Left hindlimb (tissue), 1 donor: Measurements from ENCODE around the gene EIF4ENIF1.
A peak's percentile ranks its signal among the peaks of the same experiment; 100 is the strongest.
"Not testable (repeated sequence)": the region's sequence is repeated elsewhere in the genome, so short reads cannot be mapped to it uniquely, and the experiment has no call there.

Source experiments
- DNase-seq: peaks from one replicate; pipeline ENCODE4 v3.0.0-alpha.2; 2018

EIF4ENIF1 gene, protein sequence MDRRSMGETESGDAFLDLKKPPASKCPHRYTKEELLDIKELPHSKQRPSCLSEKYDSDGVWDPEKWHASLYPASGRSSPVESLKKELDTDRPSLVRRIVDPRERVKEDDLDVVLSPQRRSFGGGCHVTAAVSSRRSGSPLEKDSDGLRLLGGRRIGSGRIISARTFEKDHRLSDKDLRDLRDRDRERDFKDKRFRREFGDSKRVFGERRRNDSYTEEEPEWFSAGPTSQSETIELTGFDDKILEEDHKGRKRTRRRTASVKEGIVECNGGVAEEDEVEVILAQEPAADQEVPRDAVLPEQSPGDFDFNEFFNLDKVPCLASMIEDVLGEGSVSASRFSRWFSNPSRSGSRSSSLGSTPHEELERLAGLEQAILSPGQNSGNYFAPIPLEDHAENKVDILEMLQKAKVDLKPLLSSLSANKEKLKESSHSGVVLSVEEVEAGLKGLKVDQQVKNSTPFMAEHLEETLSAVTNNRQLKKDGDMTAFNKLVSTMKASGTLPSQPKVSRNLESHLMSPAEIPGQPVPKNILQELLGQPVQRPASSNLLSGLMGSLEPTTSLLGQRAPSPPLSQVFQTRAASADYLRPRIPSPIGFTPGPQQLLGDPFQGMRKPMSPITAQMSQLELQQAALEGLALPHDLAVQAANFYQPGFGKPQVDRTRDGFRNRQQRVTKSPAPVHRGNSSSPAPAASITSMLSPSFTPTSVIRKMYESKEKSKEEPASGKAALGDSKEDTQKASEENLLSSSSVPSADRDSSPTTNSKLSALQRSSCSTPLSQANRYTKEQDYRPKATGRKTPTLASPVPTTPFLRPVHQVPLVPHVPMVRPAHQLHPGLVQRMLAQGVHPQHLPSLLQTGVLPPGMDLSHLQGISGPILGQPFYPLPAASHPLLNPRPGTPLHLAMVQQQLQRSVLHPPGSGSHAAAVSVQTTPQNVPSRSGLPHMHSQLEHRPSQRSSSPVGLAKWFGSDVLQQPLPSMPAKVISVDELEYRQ

DNA sequence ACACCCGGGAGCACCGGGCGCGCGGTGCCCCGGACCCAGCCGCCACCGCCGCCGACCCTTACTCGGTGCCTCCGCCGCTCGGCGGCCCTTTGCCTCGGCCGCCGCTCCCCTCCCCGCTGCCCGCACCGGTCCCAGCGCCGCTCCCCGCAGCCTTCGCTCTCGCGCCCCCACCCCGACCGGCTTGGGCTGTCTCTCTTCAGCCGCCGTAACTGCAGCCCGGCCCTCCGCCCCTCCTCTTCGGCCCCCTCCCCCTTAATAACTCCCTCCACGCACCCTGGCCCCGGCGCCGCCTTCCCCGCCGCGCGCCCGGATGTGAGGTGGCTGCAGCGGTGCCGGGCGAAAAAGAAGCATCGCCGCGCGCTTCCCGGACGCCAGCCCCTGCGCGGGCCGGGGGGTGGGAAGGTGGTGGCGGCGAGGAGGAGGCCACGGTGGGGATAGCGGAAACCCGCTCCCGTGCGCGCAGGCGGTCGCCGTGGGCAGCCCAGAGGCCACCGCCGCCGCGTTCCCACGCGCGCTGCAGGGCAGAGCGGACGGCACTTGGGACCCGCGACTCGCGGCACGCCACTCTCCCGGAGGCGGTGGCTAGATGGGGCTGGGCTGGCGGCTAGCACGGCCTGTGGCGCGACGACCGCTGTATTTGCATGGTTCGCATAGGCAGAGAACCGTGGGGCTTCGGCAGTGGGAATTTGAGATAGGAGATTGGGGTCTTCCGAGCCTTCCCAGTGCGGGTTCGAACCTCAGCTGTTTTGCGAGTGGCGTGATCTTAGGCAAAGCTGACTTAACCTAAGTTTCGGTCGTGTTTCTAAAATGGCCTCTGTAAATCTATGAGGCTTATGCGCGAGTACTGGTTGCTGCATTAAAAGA, at the start of gene EIF4ENIF1:
EIF4ENIF1 (minus strand) TSS at position 211 of the 864 bp plus-strand sequence. CDS start 1,124 bp downstream, outside the sequence.
- DNase-seq, result peak; percentile 93

DNA sequence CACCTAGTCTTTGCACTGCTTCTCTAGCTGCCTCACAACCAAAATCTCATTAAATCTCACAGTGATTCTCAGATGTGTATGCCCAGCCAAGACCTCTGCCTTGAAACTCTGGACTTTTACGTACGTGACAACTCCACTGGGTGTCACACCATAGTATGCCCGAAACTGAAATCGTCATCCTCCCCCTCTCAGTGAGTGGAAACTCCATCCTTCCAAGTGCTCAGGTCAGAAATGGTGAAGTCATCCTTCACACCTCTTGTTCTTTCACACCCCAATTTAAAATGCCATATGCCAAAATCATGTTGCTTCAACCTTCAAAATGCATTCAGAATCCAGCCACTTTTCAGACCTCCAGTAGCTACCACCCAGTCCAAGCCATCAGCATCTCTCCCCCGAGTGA, 49.2 kb upstream of the EIF4ENIF1 start:
- DNase-seq, result no peak

DNA sequence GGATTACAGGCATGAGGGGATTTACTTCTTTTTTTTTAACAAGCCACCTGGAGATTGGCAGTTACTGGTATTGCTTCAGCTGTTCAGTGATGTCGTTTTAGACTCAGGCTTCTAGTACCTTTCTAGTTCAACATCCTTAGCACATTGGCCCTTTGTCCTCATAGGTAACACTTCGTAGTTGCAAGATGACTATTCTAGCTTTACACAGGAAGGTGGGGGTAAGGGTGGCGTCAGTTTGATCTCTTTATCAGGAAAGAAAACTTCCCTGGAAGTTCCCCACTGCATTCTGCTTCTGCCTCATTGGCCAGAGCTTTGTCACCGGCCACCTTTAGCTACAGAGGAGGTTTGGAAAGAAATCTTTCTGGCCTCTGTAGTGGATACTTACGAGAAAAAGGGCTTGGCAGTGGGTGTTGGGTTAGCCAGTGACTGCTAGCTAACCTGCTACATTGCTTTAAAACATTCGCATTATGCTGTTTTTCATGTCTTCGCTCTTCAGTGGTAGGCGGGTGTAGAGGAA, 47.4 kb upstream of the EIF4ENIF1 start:
- no peak for DNase-seq

DNA sequence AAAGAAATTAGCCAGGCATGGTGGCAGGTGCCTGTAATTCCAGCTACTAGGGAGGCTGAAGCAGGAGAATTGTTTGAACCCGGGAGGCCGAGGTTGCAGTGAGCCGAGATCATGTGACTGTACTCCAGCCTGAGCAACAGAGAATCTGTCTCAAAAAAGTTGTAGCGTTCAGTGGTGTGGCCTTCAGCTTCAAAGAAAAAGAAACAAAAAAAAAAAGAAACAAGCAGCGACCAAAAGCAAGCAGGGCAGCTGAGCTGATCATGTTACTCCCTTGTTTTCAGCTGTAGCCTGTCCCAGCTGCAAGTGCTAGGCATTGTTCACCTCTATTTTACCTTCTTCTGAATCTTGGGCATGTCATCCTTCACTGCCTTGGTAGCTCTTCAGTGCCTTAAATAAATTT, 43.7 kb upstream of the EIF4ENIF1 start:
- no peak for DNase-seq

DNA sequence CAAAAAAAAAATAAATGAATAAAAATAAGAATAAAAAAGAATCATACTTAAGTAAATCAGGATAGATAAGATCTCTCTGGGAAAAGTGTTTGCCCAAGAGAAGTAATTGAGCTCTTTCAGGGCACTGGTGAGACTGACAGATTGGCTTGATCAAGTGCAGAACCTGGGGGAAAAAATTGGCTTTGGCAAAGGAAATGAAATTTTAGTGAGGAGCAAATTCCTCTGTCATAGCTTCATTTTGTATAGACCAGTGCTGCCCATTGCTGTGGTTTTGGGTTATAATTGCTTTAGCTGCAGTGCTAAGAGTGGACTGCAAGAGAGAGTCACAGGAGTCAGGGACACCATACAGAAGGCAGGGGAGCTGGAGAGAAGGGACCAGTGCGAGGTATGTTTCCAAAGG, 42.4 kb upstream of the EIF4ENIF1 start:
- DNase-seq, result no peak

DNA sequence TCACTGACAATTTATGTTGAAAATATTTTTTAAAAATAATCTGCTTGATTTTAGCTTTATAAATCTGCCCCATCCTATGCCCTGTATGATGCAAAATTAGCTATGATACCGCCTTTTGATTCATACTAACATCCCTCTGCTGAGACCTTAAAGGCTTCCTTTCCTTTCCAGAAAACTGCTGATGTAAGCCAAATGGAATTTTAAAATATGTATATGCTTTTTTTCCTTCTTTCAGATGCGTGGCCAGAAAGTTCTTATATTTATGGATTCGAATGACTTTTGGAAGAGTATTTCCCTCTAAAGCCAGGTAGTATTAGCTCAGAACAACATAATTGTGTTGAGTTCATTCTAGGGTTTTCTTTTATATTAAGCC, 41.2 kb upstream of the EIF4ENIF1 start:
- no peak for DNase-seq

DNA sequence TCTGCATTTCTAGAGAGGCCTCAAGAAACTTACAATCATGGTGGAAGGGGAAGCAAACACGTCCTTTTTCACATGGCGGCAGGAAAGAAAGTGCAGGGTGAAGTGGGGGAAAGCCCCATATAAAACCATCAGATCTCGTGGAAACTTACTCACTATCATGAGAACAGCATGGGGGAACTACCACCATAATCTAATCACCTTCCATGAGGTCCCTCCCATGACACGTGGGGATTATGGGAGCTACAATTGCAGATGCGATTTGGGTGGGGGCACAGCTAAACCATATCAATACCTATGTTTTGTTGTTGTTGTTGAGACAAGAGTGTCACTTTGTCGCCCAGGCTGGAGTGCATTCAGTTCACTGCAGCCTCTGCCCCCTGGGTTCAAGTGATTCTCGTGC, 36.6 kb upstream of the EIF4ENIF1 start:
- no peak for DNase-seq

DNA sequence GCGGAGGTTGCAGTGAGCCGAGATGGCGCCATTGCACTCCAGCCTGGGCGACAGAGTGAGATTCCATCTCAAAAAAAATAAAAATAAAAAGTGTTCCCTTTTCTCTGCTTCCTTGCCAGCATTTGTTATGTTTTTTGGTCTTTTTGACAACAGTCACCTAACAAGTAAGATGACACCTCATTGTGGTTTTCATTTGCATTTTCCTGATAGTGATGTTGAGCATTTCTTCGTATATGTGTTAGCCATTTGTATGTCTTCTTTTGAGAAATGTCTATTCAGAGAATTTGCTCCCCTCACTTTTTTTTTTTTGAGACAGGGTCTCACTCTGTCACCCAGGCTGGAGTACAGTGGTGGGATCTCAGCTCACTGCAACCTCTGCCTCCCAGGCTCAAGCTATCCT, 34.5 kb upstream of the EIF4ENIF1 start:
- DNase-seq, result not testable (repeated sequence)

DNA sequence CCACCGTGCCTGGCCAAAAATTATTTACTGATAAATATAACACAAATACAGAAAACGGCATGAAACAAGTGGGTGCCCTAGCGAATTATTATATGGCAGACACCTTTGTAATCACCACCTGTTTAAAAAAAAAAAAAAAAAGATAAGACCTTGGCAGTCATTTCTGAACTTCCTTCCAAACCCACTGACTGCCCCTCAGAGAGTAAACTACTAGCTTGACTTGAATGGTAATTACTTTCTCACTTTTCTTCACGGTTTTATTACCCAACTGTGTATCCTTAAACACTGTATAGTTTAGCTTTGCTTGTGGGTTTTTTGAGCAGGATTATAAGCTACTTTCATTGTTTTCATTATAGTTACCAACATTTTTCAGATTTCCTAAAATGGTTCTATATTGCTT, 30.4 kb upstream of the EIF4ENIF1 start:
- DNase-seq, result no peak

DNA sequence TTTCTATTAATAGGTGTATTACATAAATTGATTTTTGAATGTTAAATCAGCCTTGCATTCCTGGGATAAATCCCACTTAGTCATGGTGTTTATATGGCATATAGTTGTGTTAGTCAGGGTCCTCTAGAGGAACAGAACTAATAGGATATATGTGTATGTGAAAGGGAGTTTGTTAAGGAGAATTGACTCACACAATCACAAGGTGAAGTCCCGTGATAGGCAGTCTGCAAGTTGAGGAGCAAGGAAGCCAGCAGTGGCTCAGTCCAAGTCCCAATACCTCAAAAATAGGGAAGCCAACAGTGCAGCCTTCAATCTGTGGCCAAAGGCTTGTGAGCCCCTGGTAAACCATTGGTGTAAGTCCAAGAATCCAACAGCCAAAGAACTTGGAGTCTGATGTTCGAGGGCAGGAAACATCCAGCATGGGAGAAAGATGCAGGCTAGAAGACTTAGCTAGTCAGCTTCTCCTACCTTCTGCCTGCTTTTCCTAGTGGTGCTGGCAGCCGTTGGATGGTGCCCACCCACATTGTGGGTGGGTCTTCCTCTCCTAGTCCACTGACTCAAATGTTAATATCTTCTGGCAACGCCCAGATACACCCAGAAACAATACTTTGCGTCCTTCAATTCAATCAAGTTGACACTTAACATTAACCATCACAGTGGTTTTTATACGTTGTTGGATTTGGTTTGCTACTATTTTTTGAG, 19.6 kb upstream of the EIF4ENIF1 start:
- no peak for DNase-seq

DNA sequence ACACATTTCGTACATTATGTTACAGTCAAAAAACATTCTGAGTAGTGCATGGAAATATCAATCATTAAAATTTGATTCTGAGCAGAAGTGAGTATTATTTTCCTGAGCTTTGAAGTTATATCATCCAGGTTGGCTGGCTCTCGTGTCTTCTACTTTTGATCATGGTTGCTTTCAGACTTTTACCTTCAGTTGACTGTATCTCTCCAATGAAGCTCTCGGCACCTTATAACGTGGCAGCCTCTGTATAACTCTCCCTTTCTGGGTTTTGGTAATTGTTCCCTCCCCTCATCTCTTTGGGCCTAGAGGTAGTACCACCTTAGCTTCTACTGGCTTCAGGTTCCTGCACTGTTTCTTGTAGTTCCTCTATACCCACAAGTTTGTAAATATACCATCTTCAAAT, 18.9 kb upstream of the EIF4ENIF1 start:
- no peak for DNase-seq

DNA sequence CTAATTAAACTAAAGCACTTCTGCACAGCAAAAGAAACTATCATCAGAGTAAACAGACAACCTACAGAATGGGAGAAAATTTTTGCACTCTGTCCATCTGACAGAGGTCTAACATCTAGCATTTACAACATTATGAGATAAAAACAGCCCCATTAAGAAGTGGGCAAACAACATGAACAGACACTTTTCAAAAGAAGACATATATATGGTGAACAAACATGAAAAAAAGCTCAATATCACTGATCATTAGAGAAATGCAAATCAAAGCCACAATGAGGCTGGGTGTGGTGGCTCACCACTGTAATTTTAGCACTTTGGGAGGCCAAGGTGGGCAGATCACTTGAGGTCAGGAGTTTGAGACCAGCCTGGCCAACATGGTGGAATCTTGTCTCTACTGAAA, 17.9 kb upstream of the EIF4ENIF1 start:
- DNase-seq, result not testable (repeated sequence)

DNA sequence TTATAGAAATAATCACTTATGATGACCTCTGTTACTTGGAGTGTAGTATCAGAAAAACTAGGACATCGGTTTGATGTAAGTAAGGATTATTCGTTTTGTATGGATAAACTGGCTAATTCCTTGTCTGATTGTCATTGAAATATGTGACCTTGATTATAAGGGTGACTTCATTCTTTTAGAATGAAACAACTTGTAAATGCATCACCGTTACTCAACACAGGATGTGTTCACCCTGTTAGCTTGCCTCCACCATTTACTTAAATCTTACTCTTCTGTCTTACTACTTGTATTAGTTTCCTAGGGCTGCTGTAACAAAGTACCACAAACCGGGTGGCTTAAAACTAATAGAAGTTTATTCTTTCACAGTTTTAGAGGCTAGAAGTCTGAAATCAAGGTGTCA, 14.6 kb upstream of the EIF4ENIF1 start:
- no peak for DNase-seq

DNA sequence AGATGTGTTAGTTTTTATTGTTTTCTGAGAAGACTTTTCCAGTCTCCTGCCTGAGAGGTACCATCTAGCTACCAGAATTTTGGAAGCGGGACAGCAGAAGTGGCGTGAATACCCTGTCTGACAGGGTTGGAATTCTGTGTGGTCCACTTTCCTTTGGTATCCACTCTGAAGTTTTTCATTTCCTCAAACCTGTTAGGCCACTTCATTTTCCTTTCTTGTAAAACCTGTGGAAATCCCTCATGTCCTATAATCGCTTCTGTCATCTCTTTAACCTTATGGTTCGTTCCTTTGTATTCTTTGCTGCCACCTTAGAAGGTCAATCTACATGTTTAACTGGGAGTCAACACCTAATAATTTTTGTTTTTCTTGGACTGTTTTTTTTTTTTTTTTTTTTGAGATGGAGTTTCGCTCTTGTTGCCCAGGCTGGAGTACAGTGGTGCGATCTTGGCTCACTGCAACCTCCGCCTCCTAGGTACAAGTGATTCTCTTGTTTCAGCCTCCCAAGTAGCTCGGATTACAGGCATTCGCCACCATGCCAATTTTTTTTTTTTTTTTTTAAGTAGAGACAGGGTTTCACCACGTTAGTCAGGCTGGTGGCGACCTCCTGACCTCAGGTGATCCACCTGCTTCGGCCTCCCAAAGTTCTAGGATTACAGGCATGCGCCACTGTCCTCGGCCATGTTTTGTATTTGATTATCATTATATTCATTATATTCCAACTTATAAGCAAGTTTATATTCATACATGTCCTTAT, 13.7 kb upstream of the EIF4ENIF1 start:
- no peak for DNase-seq

DNA sequence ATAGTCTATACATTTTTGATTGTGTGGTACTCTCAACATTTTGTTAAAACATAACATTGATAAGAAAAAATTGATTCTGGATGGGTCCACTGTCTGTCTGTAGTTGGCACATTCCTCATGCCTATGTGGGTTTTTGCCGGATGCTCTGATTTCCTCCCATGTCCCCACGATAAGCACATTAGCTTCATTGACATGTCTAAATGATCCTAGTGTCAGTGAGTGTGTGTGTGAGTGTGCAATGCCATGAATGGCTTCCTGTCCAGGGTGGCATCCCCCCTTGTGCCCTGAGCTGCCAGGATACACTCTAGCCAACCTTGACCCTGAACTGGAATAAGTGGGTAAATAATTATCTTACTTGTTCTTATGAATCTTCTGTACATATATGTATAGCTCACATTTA, 12.1 kb upstream of the EIF4ENIF1 start:
- DNase-seq, result no peak

DNA sequence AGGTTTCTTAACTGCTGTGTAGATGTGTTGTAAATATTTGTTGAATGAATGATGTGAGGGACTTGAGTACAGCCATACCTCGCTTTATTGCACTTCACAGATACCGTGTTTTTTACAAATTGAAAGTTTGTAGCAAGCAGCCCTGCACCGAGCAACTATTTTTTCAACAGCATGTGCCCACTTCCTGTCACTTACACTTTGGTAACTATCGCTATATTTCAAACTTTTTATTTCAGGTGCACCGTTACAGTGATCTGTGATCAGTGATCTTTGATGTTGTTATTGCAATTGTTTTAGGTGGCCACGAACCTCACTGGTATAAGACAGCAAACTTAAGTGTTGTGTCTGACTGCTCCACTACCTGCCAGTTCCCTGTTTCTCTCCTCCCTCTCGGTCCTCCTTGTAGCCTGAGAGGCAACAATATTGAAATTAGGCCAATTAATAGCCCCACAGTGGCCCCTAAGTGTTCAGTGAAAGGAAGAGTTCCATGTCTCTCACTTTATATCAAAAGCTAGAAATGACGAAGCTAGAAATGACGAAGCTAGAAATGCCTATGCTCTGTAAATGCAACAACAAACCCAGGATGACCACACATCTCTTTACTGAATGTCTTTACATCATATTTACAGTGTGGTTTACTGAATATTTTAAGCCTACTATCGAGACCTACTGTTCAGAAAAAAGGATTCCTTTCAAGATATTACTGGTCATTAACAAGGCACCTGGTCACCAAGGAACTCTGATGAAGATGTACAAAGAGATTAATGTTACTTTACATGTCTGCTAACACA, 7.7 kb upstream of the EIF4ENIF1 start:
- DNase-seq, result no peak

DNA sequence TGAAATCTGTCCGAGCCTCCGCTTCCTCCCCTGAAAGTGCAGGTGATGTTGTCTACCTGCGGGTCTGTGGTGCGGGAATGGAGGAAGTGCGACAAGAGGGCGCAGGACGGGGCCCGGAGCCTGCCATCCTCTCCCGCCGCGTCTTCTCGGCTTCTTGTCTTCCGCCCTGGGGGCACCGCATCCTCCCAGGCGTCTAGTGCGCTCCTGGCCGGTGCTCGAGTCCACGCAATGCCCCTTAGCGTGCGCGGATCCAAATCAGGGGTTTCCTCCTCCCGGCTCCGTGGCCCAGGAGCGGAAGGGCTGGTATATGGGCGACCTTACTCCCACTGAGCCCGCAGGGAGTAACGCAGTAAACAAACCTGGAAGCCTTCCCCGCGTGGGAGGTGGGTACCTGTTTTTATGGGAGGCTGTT, 7.1 kb upstream of the EIF4ENIF1 start:
- no peak for DNase-seq

DNA sequence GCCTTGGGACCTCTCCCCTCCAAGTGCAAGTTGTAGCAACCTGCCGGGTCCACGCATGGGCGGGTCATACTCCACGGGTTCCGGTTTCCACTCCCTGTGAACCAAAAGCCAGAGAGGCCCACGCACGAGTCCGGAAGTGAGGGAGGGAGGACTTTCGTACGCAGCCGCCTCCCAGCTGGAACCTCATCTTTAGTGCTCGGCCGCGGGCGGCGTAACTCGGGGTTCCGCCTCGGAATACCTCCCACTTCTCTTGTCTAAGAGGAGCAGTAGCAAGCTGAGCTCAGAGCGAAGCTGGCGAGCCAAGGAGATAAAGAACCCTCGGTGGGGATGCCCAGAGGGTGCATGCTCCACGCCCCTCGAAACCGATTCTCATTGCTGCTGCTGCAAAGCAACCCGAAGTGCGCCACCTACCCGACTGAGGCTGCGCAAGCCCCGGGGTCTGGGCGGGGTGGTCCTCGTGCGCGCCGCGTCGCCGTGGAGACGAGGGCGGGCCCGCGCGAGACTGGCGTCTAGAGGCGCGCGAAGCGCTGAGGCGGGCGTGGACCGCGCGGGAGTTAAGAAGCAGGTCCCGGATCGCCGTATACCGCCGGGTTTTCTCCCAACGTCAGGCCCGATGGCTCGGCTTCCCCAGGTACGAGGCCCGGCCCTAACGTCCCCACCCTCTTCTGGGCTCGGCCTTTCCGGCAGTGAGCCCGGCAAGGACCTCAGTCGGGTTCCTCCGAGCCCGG, 6.5 kb upstream of the EIF4ENIF1 start, which contains the start of gene SFI1:
SFI1 (plus strand) TSS at position 530 of the 728 bp plus-strand sequence. CDS start 11,749 bp downstream, outside the sequence.
- DNase-seq, result peak; percentile 95

DNA sequence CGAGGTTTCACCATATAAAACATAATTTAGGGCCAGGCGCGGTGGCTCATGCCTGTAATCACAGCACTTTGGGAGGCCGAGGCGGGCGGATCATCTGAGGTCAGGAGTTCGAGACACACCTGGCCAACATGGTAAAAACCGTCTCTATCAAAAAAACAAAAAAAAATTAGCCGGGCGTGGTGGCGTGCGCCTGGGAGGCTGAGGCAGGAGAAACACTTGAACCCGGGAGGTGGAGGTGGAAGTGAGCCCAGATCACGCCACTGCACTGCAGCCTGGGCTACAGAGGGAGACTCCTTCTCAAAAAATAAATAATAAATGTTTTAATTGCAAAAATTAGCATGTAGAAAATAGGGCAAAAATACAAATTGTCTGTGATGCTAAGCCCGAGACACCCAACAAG, 5.7 kb upstream of the EIF4ENIF1 start:
- DNase-seq, result no peak
